Uterus (tissue), 4 donors: ENCODE measurements around the gene PTPRD. TPM values are rescaled to one million over a fixed set of nuclear protein-coding genes. Genes with fewer than 3 reads are reported as not detected.

Experiments
- DNase-seq, 2 donors: peaks; one replicate each; pipeline ENCODE4 v3.0.0-alpha.2; 2019 to 2020
- H3K27ac ChIP-seq, 2 donors: fragments of 200-600 bp; sonication (generic); 1 replicate in 1 of 2; 2 replicates in 1 of 2; pipeline ENCODE4 v1.5.1; 2016 to 2018
- H3K27me3 ChIP-seq, 2 donors: fragments of 200-600 bp; sonication (generic); one replicate each; pipeline ENCODE4 v1.5.1; 2018 to 2019; ENCODE audit warnings: control low read depth in 1 of 2
- H3K36me3 ChIP-seq, 2 donors: fragments of 200-600 bp; sonication (generic); one replicate each; pipeline ENCODE4 v1.5.1; 2019; ENCODE audit warnings: control low read depth in 1 of 2
- H3K4me1 ChIP-seq, 2 donors: fragments of 200-600 bp; sonication (generic); one replicate each; pipeline ENCODE4 v1.5.1; 2018 to 2019; ENCODE audit warnings: control low read depth in 1 of 2
- H3K4me3 ChIP-seq, 2 donors: fragments of 200-600 bp; sonication (generic); 1 replicate in 1 of 2; 2 replicates in 1 of 2; pipeline ENCODE4 v1.5.1; 2018 to 2019; ENCODE audit warnings: mild to moderate bottlenecking in 1 of 2
- H3K9me3 ChIP-seq, 2 donors: fragments of 200-600 bp; sonication (generic); one replicate each; pipeline ENCODE4 v1.5.1; 2019; ENCODE audit warnings: control low read depth in 1 of 2
- CTCF ChIP-seq, 4 experiments: fragments of 200-600 bp in 2 of 4; fragments of 450-650 bp in 2 of 4; sonication (generic) in 2 of 4; IDR thresholded peaks; one replicate each; pipeline ENCODE4 v1.5.1; 2016 to 2019; ENCODE audit warnings: antibody characterized with exemption in 4 of 4, mild to moderate bottlenecking in 2 of 4, moderate library complexity in 1 of 4
- POLR2A ChIP-seq, 2 donors: fragments of 450-650 bp; IDR thresholded peaks; one replicate each; pipeline ENCODE4 v1.6.1; 2016; ENCODE audit warnings: antibody characterized with exemption in 2 of 2, mild to moderate bottlenecking in 1 of 2, moderate library complexity in 1 of 2
- intact Hi-C: fragments of 100-400 bp; cut with DNase I; formaldehyde crosslinking; loops from one replicate; pipeline ENCODE4 v1.15.1; 2023; ENCODE audit warnings: low total_unique reads
- total RNA-seq, 4 donors: library from RNA; depleted of rRNA in 3 of 4; stranded (reverse); fragments of >200 nt in 3 of 4; gene quantifications; one replicate each; pipeline versions ENCODE4 v1.1.0 to v1.2.4, GENCODE V29; 2014 to 2023
- donor health status: DM: yes; HTN: yes; CAD: no.

Gene PTPRD
- total RNA-seq, 4 donors from 2014 or later, result 1.2 to 136 (median 26.4) TPM

GRCh38 chr9:8611153-8611552 is 2001.6 kb downstream of the PTPRD start:
- no peaks in the 10 kb centered on the region for H3K36me3 ChIP-seq
- H3K4me3 ChIP-seq, result no peak overlapping the region
- H3K4me1 ChIP-seq, result no peaks in the 10 kb centered on the region
- intact Hi-C loops, result no loop called here
- H3K27ac ChIP-seq, result no peak overlapping the region
- no peak for DNase-seq
- H3K9me3 ChIP-seq, result no peaks in the 10 kb centered on the region
- TF ChIP-seq POLR2A (IDR thresholded peaks at IDR 0.05) (no peak), CTCF (IDR thresholded peaks at IDR 0.05) (no peak)
- no peaks in the 10 kb centered on the region for H3K27me3 ChIP-seq

- Histone ChIP-seq H3K36me3 (no peaks in the 10 kb centered on the region), H3K4me1 (no peaks in the 10 kb centered on the region), H3K9me3 (no peaks in the 10 kb centered on the region), H3K4me3 (no peak overlapping the region), H3K27me3 (no peaks in the 10 kb centered on the region), H3K27ac (no peak overlapping the region)
- intact Hi-C loops, result no loop called here
- DNase-seq, result no peak
- TF ChIP-seq CTCF (IDR thresholded peaks at IDR 0.05), result no peak
- TF ChIP-seq POLR2A (IDR thresholded peaks at IDR 0.05), result no peak
These were observed 2002.5 kb downstream of the PTPRD start for GRCh38 chr9:8610256-8610655.

GRCh38 chr9:8605096-8605495 is 2007.7 kb downstream of the PTPRD start:
- DNase-seq, result no peak
- Histone ChIP-seq H3K4me1 (no peaks in the 10 kb centered on the region), H3K27ac (no peak overlapping the region), H3K27me3 (no peaks in the 10 kb centered on the region), H3K9me3 (no peaks in the 10 kb centered on the region), H3K4me3 (no peak overlapping the region), H3K36me3 (no peaks in the 10 kb centered on the region)
- TF ChIP-seq POLR2A (IDR thresholded peaks at IDR 0.05) (no peak), CTCF (IDR thresholded peaks at IDR 0.05) (no peak)
- intact Hi-C loops, result no loop called here

GRCh38 chr9:8604201-8604600 is 2008.6 kb downstream of the PTPRD start:
- no peak for TF ChIP-seq POLR2A (IDR thresholded peaks at IDR 0.05)
- no peak for TF ChIP-seq CTCF (IDR thresholded peaks at IDR 0.05)
- no peak overlapping the region for H3K27ac ChIP-seq
- intact Hi-C loops, result no loop called here

GRCh38 chr9:8600914-8601680 is 2011.7 kb downstream of the PTPRD start:
- TF ChIP-seq POLR2A (IDR thresholded peaks at IDR 0.05), result no peak
- intact Hi-C loops, result no loop called here
- no peaks in the 10 kb centered on the region for H3K9me3 ChIP-seq

More at GRCh38 chr9:8604201-8604600, 2008.6 kb downstream of the PTPRD start:
- Histone ChIP-seq H3K27me3 (no peaks in the 10 kb centered on the region), H3K4me1 (no peaks in the 10 kb centered on the region), H3K9me3 (no peaks in the 10 kb centered on the region), H3K4me3 (no peak overlapping the region), H3K36me3 (no peaks in the 10 kb centered on the region)
- no peak for DNase-seq

More at GRCh38 chr9:8600914-8601680, 2011.7 kb downstream of the PTPRD start:
- no peaks in the 10 kb centered on the region for H3K27me3 ChIP-seq
- no peaks in the 10 kb centered on the region for H3K36me3 ChIP-seq
- no peak overlapping the region for H3K4me3 ChIP-seq
- DNase-seq, result no peak
- no peak overlapping the region for H3K27ac ChIP-seq
- H3K4me1 ChIP-seq, result no peaks in the 10 kb centered on the region
